H9 (cell line): ENCODE data around the gene VPS18. TPM values are rescaled to one million over a fixed set of nuclear protein-coding genes. Genes with fewer than 3 reads are reported as not detected.

Experiments
- DNase-seq: peaks from one replicate; pipeline ENCODE4 v3.0.0-alpha.2; 2017
- H2AFZ ChIP-seq: one replicate; pipeline ENCODE4 v1.6.1; 2013; ENCODE audit warnings: mild to moderate bottlenecking, low read length, control low read depth, moderate library complexity
- H2AK5ac ChIP-seq: 2 replicates; pipeline ENCODE4 v1.6.1; 2013; ENCODE audit warnings: low read length, control low read depth, mixed read lengths; ENCODE audit not compliant: insufficient read length
- H2BK120ac ChIP-seq: one replicate; pipeline ENCODE4 v1.6.1; 2013; ENCODE audit warnings: low read depth, mild to moderate bottlenecking, low read length, control low read depth, inconsistent platforms; ENCODE audit not compliant: poor library complexity, severe bottlenecking
- H2BK12ac ChIP-seq: 2 replicates; pipeline ENCODE4 v1.6.1; 2013; ENCODE audit warnings: low read length, control low read depth, mixed read lengths, low read depth; ENCODE audit not compliant: insufficient read length
- H2BK15ac ChIP-seq: 2 replicates; pipeline ENCODE4 v1.6.1; 2013; ENCODE audit warnings: low read depth, low read length, control low read depth
- H2BK20ac ChIP-seq: one replicate; pipeline ENCODE4 v1.6.1; 2013; ENCODE audit warnings: low read depth, mild to moderate bottlenecking, low read length, control low read depth, inconsistent platforms; ENCODE audit not compliant: poor library complexity, severe bottlenecking
- H2BK5ac ChIP-seq: 2 replicates; pipeline ENCODE4 v1.6.1; 2013; ENCODE audit warnings: low read length, control low read depth, mixed read lengths; ENCODE audit not compliant: insufficient read length
- H3K14ac ChIP-seq: 2 replicates; pipeline ENCODE4 v1.6.1; 2013; ENCODE audit warnings: low read length, control low read depth; ENCODE audit not compliant: insufficient read depth
- H3K18ac ChIP-seq: 2 replicates; pipeline ENCODE4 v1.6.1; 2013; ENCODE audit warnings: low read depth, mild to moderate bottlenecking, mixed read lengths, low read length, control low read depth; ENCODE audit not compliant: insufficient read length
- H3K23ac ChIP-seq: 2 replicates; pipeline ENCODE4 v1.6.1; 2013; ENCODE audit warnings: low read length, control low read depth, mixed read lengths, low read depth; ENCODE audit not compliant: insufficient read length
- H3K23me2 ChIP-seq: 2 replicates; pipeline ENCODE4 v1.6.1; 2013; ENCODE audit warnings: low read depth, mild to moderate bottlenecking, mixed read lengths, low read length, control low read depth; ENCODE audit not compliant: insufficient read length, poor library complexity, severe bottlenecking
- H3K27ac ChIP-seq: 2 replicates; pipeline ENCODE4 v1.5.1; 2013; ENCODE audit warnings: low read length, control low read depth, mixed read lengths, low read depth; ENCODE audit not compliant: insufficient read length
- H3K27me3 ChIP-seq: 2 replicates; pipeline ENCODE4 v1.6.1; 2013; ENCODE audit warnings: low read length, control low read depth, inconsistent platforms; ENCODE audit not compliant: insufficient read depth
- H3K4ac ChIP-seq: 2 replicates; pipeline ENCODE4 v1.6.1; 2013; ENCODE audit warnings: low read depth, mild to moderate bottlenecking, control low read depth, inconsistent platforms, low read length, moderate library complexity
- H3K4me1 ChIP-seq: 2 replicates; pipeline ENCODE4 v1.6.1; 2013; ENCODE audit warnings: low read length, control low read depth, inconsistent platforms; ENCODE audit not compliant: insufficient read depth
- H3K4me2 ChIP-seq: 2 replicates; pipeline ENCODE4 v1.6.1; 2013; ENCODE audit warnings: low read length, control low read depth, mixed read lengths; ENCODE audit not compliant: insufficient read length, insufficient read depth
- H3K56ac ChIP-seq: 2 replicates; pipeline ENCODE4 v1.6.1; 2013; ENCODE audit warnings: low read depth, mild to moderate bottlenecking, mixed read lengths, low read length, control low read depth; ENCODE audit not compliant: insufficient read length
- H3K79me1 ChIP-seq: 2 replicates; pipeline ENCODE4 v1.6.1; 2013; ENCODE audit warnings: low read depth, mild to moderate bottlenecking, moderate library complexity, low read length, control low read depth, inconsistent platforms; ENCODE audit not compliant: insufficient read depth, poor library complexity, severe bottlenecking
- H3K79me2 ChIP-seq: 2 replicates; pipeline ENCODE4 v1.6.1; 2013; ENCODE audit warnings: low read length, control low read depth, inconsistent platforms; ENCODE audit not compliant: insufficient read depth
- H3K9ac ChIP-seq: 2 replicates; pipeline ENCODE4 v1.6.1; 2013; ENCODE audit warnings: low read length, control low read depth, mixed read lengths; ENCODE audit not compliant: insufficient read length; ENCODE audit errors: extremely low read depth
- H3K9me3 ChIP-seq: one replicate; pipeline ENCODE4 v1.6.1; 2013; ENCODE audit warnings: low read depth, low read length, inconsistent platforms; ENCODE audit not compliant: control insufficient read depth
- H3T11ph ChIP-seq: one replicate; pipeline ENCODE4 v1.6.1; 2013; ENCODE audit warnings: mild to moderate bottlenecking, low read length, control low read depth, inconsistent platforms
- H4K20me1 ChIP-seq: one replicate; pipeline ENCODE4 v1.6.1; 2013; ENCODE audit not compliant: control insufficient read depth, insufficient read length, insufficient read depth
- H4K5ac ChIP-seq: 2 replicates; pipeline ENCODE4 v1.6.1; 2013; ENCODE audit warnings: low read depth, mild to moderate bottlenecking, mixed read lengths, low read length, control low read depth; ENCODE audit not compliant: insufficient read length
- H4K8ac ChIP-seq: replicated peaks from 2 replicates; pipeline ENCODE4 v1.6.1; 2013; ENCODE audit warnings: low read length, control low read depth, mixed read lengths, low read depth; ENCODE audit not compliant: insufficient read length
- H4K91ac ChIP-seq: 2 replicates; pipeline ENCODE4 v1.6.1; 2013; ENCODE audit warnings: low read depth, mild to moderate bottlenecking, moderate library complexity, mixed read lengths, low read length, control low read depth; ENCODE audit not compliant: insufficient read length
- H3K27ac Mint-ChIP-seq, 3 experiments: 2 replicates in 2 of 3; 3 replicates in 1 of 3; pipeline ENCODE4 v1.8.0; 2020 to 2021; ENCODE audit warnings: mixed read lengths in 3 of 3, mild to moderate bottlenecking in 1 of 3, moderate library complexity in 1 of 3
- H3K27me3 Mint-ChIP-seq: 2 replicates; pipeline ENCODE4 v1.8.0; 2021; ENCODE audit warnings: low read depth, mild to moderate bottlenecking, moderate library complexity, mixed read lengths
- H3K36me3 Mint-ChIP-seq, 3 experiments: 2 replicates in 2 of 3; 3 replicates in 1 of 3; pipeline ENCODE4 v1.8.0; 2020 to 2021; ENCODE audit warnings: low read depth in 3 of 3, mixed read lengths in 3 of 3; ENCODE audit not compliant: insufficient read depth in 1 of 3
- H3K4me1 Mint-ChIP-seq, 2 experiments: 2 replicates each; pipeline ENCODE4 v1.8.0; 2020; ENCODE audit warnings: mixed read lengths in 2 of 2
- H3K4me3 Mint-ChIP-seq, 2 experiments: 2 replicates in 1 of 2; 3 replicates in 1 of 2; pipeline ENCODE4 v1.8.0; 2020 to 2021; ENCODE audit warnings: mild to moderate bottlenecking in 2 of 2, mixed read lengths in 2 of 2, moderate library complexity in 1 of 2
- H3K9me3 Mint-ChIP-seq, 2 experiments: 2 replicates in 1 of 2; 3 replicates in 1 of 2; pipeline ENCODE4 v1.8.0; 2020; ENCODE audit warnings: mild to moderate bottlenecking in 2 of 2, mixed read lengths in 2 of 2, moderate library complexity in 1 of 2
- CTCF ChIP-seq: fragments of 200-600 bp; sonication (generic); conservative IDR thresholded peaks from 3 replicates; pipeline ENCODE4 v1.8.0; 2021; ENCODE audit warnings: antibody characterized with exemption, mild to moderate bottlenecking
- whole genome bisulfite sequencing: extraction: QIAGEN DNeasy Blood & Tissue Kit; methylation state at CpG from one replicate; pipeline ENCODE4 v1.1.7; 2013; ENCODE audit warnings: missing lambda C conversion rate, low lambda C conversion rate, mixed read lengths; ENCODE audit not compliant: insufficient read length; ENCODE audit errors: extremely low coverage; 5-methylcytosine and 5-hydroxymethylcytosine counted together
- total RNA-seq: library from RNA; stranded (reverse); gene quantifications from 2 replicates; pipeline ENCODE4 v1.2.1, GENCODE V29; 2021

Gene VPS18
- total RNA-seq, 1 experiment from 2014 or later, result 45.0 TPM

GRCh38 chr15:40948706-40949473 is 54.6 kb downstream of the VPS18 start:
- no peak overlapping the region for H4K91ac ChIP-seq
- Mint-ChIP-seq H3K9me3 (no peaks in the 10 kb centered on the region), H3K27me3 (peaks cover 30% of the 10 kb centered on the region), H3K27ac (peak overlapping the region in 1 of 3 experiments; percentile 42; a peak in 1 of 7 replicates), H3K4me3 (no peak overlapping the region), H3K36me3 (peaks cover 2% of the 10 kb centered on the region in 3 experiments; a peak in 6 of 7 replicates), H3K4me1 (peaks cover 28 to 35% of the 10 kb centered on the region in 2 experiments)
- no peak overlapping the region for H3K4me2 ChIP-seq
- no peaks in the 10 kb centered on the region for H3K9me3 ChIP-seq
- H4K5ac ChIP-seq, result no peak overlapping the region
- no peak overlapping the region for H3K9ac ChIP-seq
- TF ChIP-seq CTCF, result no peak
- no peak overlapping the region for H3K56ac ChIP-seq
- H3T11ph ChIP-seq, result no peak overlapping the region
- no peak overlapping the region for H3K14ac ChIP-seq
- no peak overlapping the region for H3K23ac ChIP-seq
- WGBS, result no CpG with 5 or more reads among the region's 21 CpGs
- no peak overlapping the region for H2BK20ac ChIP-seq
- no peak overlapping the region for H2BK120ac ChIP-seq
- no peak for DNase-seq
- H4K20me1 ChIP-seq, result no peaks in the 10 kb centered on the region
- H2BK5ac ChIP-seq, result no peak overlapping the region
- H3K27me3 ChIP-seq, result no peaks in the 10 kb centered on the region
- H3K4ac ChIP-seq, result no peak overlapping the region
- H2AK5ac ChIP-seq, result no peak overlapping the region
- no peak overlapping the region for H3K18ac ChIP-seq
- H4K8ac ChIP-seq, result no peak overlapping the region
- no peak overlapping the region for H2AFZ ChIP-seq
- H3K27ac ChIP-seq, result no peak overlapping the region
- H3K79me2 ChIP-seq, result no peaks in the 10 kb centered on the region; the same call in 1 of the 2 replicates
- peaks cover 5% of the 10 kb centered on the region; the same call in 1 of the 2 replicates for H3K4me1 ChIP-seq
- H3K79me1 ChIP-seq, result no peaks in the 10 kb centered on the region
- no peak overlapping the region for H2BK15ac ChIP-seq
- peaks cover 15% of the 10 kb centered on the region for H3K23me2 ChIP-seq
- H2BK12ac ChIP-seq, result no peak overlapping the region
